GM23338 (cell line): ENCODE measurements around the gene KICS2. TPM values are rescaled to one million over a fixed set of nuclear protein-coding genes. Genes with fewer than 3 reads are reported as not detected.

ENCODE experiments used
- ATAC-seq: fragments of 200-7000 bp; cut with Tn5 transposase; 3 replicates; pipeline ENCODE4 v1.9.1; 2020
- DNase-seq: peaks from one replicate; pipeline ENCODE4 v3.0.0-alpha.2; 2015; ENCODE audit warnings: low spot score
- H2AFZ ChIP-seq: fragments of 200-600 bp; sonication (generic); 2 replicates; pipeline ENCODE4 v1.8.0; 2016; ENCODE audit warnings: antibody characterized with exemption, mild to moderate bottlenecking, moderate library complexity
- H3F3A ChIP-seq: fragments of 200-600 bp; sonication (generic); replicated peaks from 2 replicates; pipeline ENCODE4 v1.8.0; 2017; ENCODE audit warnings: antibody characterized with exemption, mixed run types, low read depth
- H3K27ac ChIP-seq: fragments of 200-600 bp; sonication (generic); 2 replicates; pipeline ENCODE4 v1.6.1; 2016; ENCODE audit warnings: low read depth
- H3K27me3 ChIP-seq: fragments of 200-600 bp; sonication (generic); 2 replicates; pipeline ENCODE4 v1.8.0; 2016; ENCODE audit warnings: mild to moderate bottlenecking, mixed run types, moderate library complexity; ENCODE audit not compliant: insufficient read depth
- H3K36me3 ChIP-seq: fragments of 200-600 bp; sonication (generic); 2 replicates; pipeline ENCODE4 v1.8.0; 2016; ENCODE audit warnings: mild to moderate bottlenecking; ENCODE audit not compliant: insufficient read depth
- H3K4me1 ChIP-seq: fragments of 200-600 bp; sonication (generic); 2 replicates; pipeline ENCODE4 v1.8.0; 2016; ENCODE audit warnings: mild to moderate bottlenecking, moderate library complexity; ENCODE audit not compliant: insufficient read depth
- H3K4me2 ChIP-seq: fragments of 200-600 bp; sonication (generic); 2 replicates; pipeline ENCODE4 v1.7.1; 2017; ENCODE audit warnings: mixed run types
- H3K4me3 ChIP-seq: fragments of 200-600 bp; sonication (generic); 2 replicates; pipeline ENCODE4 v1.6.1; 2016; ENCODE audit warnings: mixed run types
- H3K79me2 ChIP-seq: fragments of 200-600 bp; sonication (generic); replicated peaks from 2 replicates; pipeline ENCODE4 v1.8.0; 2017; ENCODE audit warnings: mild to moderate bottlenecking; ENCODE audit not compliant: insufficient read depth
- H3K9me2 ChIP-seq: fragments of 200-600 bp; sonication (generic); 2 replicates; pipeline ENCODE4 v1.8.0; 2017; ENCODE audit not compliant: insufficient read depth
- H4K20me1 ChIP-seq: fragments of 200-600 bp; sonication (generic); replicated peaks from 2 replicates; pipeline ENCODE4 v1.8.0; 2017; ENCODE audit warnings: mild to moderate bottlenecking; ENCODE audit not compliant: insufficient read depth
- H3K27ac Mint-ChIP-seq: 2 replicates; pipeline ENCODE4 v1.8.0; 2020; ENCODE audit warnings: inconsistent platforms, mild to moderate bottlenecking, moderate library complexity, mixed read lengths
- H3K27me3 Mint-ChIP-seq: 3 replicates; pipeline ENCODE4 v1.8.0; 2022; ENCODE audit warnings: low read depth, mild to moderate bottlenecking, moderate library complexity, mixed read lengths, inconsistent platforms; ENCODE audit not compliant: insufficient read depth, poor library complexity
- H3K36me3 Mint-ChIP-seq: 3 replicates; pipeline ENCODE4 v1.8.0; 2021; ENCODE audit warnings: low read depth, mild to moderate bottlenecking, inconsistent platforms, moderate library complexity, mixed read lengths
- H3K4me1 Mint-ChIP-seq: 3 replicates; pipeline ENCODE4 v1.8.0; 2020; ENCODE audit warnings: mild to moderate bottlenecking, inconsistent platforms, mixed read lengths
- H3K4me3 Mint-ChIP-seq: 3 replicates; pipeline ENCODE4 v1.8.0; 2021; ENCODE audit warnings: moderate library complexity, mild to moderate bottlenecking, inconsistent platforms, mixed read lengths
- H3K9me3 Mint-ChIP-seq: 3 replicates; pipeline ENCODE4 v1.8.0; 2020; ENCODE audit warnings: moderate library complexity, mild to moderate bottlenecking, inconsistent platforms, mixed read lengths
- CREB1 ChIP-seq: fragments of 250-450 bp; sonication (Bioruptor Pico); IDR thresholded peaks from 2 replicates; pipeline ENCODE4 v1.5.0; 2020; ENCODE audit warnings: low read depth, mild to moderate bottlenecking, moderate library complexity
- ETS1 ChIP-seq: IDR thresholded peaks from 2 replicates; pipeline ENCODE4 v1.6.1; 2016; ENCODE audit warnings: antibody characterized with exemption
- EZH2 ChIP-seq: fragments of 200-600 bp; sonication (generic); IDR thresholded peaks from one replicate; pipeline ENCODE4 v1.8.0; 2017; ENCODE audit warnings: antibody characterized with exemption, mild to moderate bottlenecking, low read depth; ENCODE audit not compliant: unreplicated experiment
- EZH2phosphoT487 ChIP-seq: fragments of 200-600 bp; sonication (generic); IDR thresholded peaks from one replicate; pipeline ENCODE4 v1.8.1; 2018; ENCODE audit warnings: antibody characterized with exemption; ENCODE audit not compliant: unreplicated experiment
- JUNB ChIP-seq: IDR thresholded peaks from one replicate; pipeline ENCODE4 v1.6.1; 2016; ENCODE audit warnings: antibody characterized with exemption; ENCODE audit not compliant: unreplicated experiment
- POLR2AphosphoS5 ChIP-seq: IDR thresholded peaks from 2 replicates; pipeline ENCODE4 v1.6.1; 2016; ENCODE audit warnings: antibody characterized with exemption, low read depth
- STAT1 ChIP-seq: IDR thresholded peaks from one replicate; pipeline ENCODE4 v1.6.1; 2016; ENCODE audit warnings: antibody characterized with exemption; ENCODE audit not compliant: unreplicated experiment
- ZNF114 ChIP-seq: fragments of 250-450 bp; sonication (Bioruptor Pico); IDR thresholded peaks from 2 replicates; pipeline ENCODE4 v1.5.0; 2020; ENCODE audit warnings: mild to moderate bottlenecking, moderate library complexity
- ZNF331 ChIP-seq: fragments of 250-450 bp; sonication (Bioruptor Pico); IDR thresholded peaks from 2 replicates; pipeline ENCODE4 v1.5.0; 2020; ENCODE audit warnings: low read depth, mild to moderate bottlenecking, moderate library complexity
- polyA plus RNA-seq: library from polyadenylated mRNA; unstranded; fragments of >200 nt; fragmentation: Nextera tagmentation; extraction: Ambion mirVana; gene quantifications from 2 replicates; pipeline ENCODE4 v1.2.1, GENCODE V29; 2016
- total RNA-seq: library from RNA; depleted of rRNA; stranded (reverse); fragments of >200 nt; shearing (Covaris generic); gene quantifications from 2 replicates; pipeline ENCODE4 v1.2.3, GENCODE V29; 2014
- TF ChIP-seq, protein P1 (sequence below), 2 experiments: fragments of 200-600 bp in 1 of 2; sonication (generic) in 1 of 2; conservative IDR thresholded peaks; 2 replicates each; pipeline versions ENCODE4 v1.5.1 to v1.6.1; 2016 to 2017; ENCODE audit warnings: antibody characterized with exemption in 2 of 2, low read depth in 2 of 2, mild to moderate bottlenecking in 2 of 2, moderate library complexity in 1 of 2
- TF ChIP-seq, protein P2 (sequence below): fragments of 250-450 bp; sonication (Bioruptor Pico); IDR thresholded peaks from 2 replicates; pipeline ENCODE4 v1.5.0; 2020; ENCODE audit warnings: mild to moderate bottlenecking, moderate library complexity

KICS2 gene
- total and polyA plus RNA-seq, 2 experiments from 2014 or later = 7.6 to 10.5 TPM

GRCh38 chr12:64221651-64222008 is 466 bp downstream of the KICS2 start:
- H3K27ac ChIP-seq = peak overlapping the region; percentile 95
- peak overlapping the region; percentile 85 for H3K4me2 ChIP-seq
- DNase-seq (peak; percentile 96), ATAC-seq (peak; percentile 92)
- H3F3A ChIP-seq = 0 out of 2 replicates have a peak, but pooled peaks cover 4% of the 10 kb centered on the region
- no peaks in the 10 kb centered on the region for H3K79me2 ChIP-seq
- Mint-ChIP-seq H3K27me3 (peaks cover 5% of the 10 kb centered on the region), H3K9me3 (no peaks in the 10 kb centered on the region), H3K36me3 (no peaks in the 10 kb centered on the region; the same call in 2 of the 3 replicates), H3K4me1 (peaks cover 37% of the 10 kb centered on the region), H3K27ac (peak overlapping the region; percentile 96), H3K4me3 (peak overlapping the region; percentile 78)
- TF ChIP-seq, protein P1, sequence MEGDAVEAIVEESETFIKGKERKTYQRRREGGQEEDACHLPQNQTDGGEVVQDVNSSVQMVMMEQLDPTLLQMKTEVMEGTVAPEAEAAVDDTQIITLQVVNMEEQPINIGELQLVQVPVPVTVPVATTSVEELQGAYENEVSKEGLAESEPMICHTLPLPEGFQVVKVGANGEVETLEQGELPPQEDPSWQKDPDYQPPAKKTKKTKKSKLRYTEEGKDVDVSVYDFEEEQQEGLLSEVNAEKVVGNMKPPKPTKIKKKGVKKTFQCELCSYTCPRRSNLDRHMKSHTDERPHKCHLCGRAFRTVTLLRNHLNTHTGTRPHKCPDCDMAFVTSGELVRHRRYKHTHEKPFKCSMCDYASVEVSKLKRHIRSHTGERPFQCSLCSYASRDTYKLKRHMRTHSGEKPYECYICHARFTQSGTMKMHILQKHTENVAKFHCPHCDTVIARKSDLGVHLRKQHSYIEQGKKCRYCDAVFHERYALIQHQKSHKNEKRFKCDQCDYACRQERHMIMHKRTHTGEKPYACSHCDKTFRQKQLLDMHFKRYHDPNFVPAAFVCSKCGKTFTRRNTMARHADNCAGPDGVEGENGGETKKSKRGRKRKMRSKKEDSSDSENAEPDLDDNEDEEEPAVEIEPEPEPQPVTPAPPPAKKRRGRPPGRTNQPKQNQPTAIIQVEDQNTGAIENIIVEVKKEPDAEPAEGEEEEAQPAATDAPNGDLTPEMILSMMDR (conservative IDR thresholded peaks at IDR 0.05; ENCODE audit: low read depth in 2 of 2) = no peak
- no peak for TF ChIP-seq EZH2
- peak; percentile 25; the same call in 1 of the 2 replicates for TF ChIP-seq POLR2AphosphoS5
- no peak for TF ChIP-seq JUNB
- TF ChIP-seq EZH2phosphoT487 = no peak
- no peaks in the 10 kb centered on the region for H3K9me2 ChIP-seq
- no peaks in the 10 kb centered on the region for H3K27me3 ChIP-seq
- peak overlapping the region; percentile 81 for H3K4me3 ChIP-seq
- no peaks in the 10 kb centered on the region for H4K20me1 ChIP-seq
- H3K36me3 ChIP-seq = no peaks in the 10 kb centered on the region
- peaks cover 32% of the 10 kb centered on the region for H3K4me1 ChIP-seq
- H2AFZ ChIP-seq = peak overlapping the region; percentile 86; the same call in 1 of the 2 replicates

GRCh38 chr12:64220046-64220445 is 2.0 kb downstream of the KICS2 start:
- H3K79me2 ChIP-seq = no peaks in the 10 kb centered on the region
- H3K4me2 ChIP-seq = peak overlapping the region; percentile 47
- H3K27ac Mint-ChIP-seq = peak overlapping the region; percentile 72
- TF ChIP-seq, protein P2, sequence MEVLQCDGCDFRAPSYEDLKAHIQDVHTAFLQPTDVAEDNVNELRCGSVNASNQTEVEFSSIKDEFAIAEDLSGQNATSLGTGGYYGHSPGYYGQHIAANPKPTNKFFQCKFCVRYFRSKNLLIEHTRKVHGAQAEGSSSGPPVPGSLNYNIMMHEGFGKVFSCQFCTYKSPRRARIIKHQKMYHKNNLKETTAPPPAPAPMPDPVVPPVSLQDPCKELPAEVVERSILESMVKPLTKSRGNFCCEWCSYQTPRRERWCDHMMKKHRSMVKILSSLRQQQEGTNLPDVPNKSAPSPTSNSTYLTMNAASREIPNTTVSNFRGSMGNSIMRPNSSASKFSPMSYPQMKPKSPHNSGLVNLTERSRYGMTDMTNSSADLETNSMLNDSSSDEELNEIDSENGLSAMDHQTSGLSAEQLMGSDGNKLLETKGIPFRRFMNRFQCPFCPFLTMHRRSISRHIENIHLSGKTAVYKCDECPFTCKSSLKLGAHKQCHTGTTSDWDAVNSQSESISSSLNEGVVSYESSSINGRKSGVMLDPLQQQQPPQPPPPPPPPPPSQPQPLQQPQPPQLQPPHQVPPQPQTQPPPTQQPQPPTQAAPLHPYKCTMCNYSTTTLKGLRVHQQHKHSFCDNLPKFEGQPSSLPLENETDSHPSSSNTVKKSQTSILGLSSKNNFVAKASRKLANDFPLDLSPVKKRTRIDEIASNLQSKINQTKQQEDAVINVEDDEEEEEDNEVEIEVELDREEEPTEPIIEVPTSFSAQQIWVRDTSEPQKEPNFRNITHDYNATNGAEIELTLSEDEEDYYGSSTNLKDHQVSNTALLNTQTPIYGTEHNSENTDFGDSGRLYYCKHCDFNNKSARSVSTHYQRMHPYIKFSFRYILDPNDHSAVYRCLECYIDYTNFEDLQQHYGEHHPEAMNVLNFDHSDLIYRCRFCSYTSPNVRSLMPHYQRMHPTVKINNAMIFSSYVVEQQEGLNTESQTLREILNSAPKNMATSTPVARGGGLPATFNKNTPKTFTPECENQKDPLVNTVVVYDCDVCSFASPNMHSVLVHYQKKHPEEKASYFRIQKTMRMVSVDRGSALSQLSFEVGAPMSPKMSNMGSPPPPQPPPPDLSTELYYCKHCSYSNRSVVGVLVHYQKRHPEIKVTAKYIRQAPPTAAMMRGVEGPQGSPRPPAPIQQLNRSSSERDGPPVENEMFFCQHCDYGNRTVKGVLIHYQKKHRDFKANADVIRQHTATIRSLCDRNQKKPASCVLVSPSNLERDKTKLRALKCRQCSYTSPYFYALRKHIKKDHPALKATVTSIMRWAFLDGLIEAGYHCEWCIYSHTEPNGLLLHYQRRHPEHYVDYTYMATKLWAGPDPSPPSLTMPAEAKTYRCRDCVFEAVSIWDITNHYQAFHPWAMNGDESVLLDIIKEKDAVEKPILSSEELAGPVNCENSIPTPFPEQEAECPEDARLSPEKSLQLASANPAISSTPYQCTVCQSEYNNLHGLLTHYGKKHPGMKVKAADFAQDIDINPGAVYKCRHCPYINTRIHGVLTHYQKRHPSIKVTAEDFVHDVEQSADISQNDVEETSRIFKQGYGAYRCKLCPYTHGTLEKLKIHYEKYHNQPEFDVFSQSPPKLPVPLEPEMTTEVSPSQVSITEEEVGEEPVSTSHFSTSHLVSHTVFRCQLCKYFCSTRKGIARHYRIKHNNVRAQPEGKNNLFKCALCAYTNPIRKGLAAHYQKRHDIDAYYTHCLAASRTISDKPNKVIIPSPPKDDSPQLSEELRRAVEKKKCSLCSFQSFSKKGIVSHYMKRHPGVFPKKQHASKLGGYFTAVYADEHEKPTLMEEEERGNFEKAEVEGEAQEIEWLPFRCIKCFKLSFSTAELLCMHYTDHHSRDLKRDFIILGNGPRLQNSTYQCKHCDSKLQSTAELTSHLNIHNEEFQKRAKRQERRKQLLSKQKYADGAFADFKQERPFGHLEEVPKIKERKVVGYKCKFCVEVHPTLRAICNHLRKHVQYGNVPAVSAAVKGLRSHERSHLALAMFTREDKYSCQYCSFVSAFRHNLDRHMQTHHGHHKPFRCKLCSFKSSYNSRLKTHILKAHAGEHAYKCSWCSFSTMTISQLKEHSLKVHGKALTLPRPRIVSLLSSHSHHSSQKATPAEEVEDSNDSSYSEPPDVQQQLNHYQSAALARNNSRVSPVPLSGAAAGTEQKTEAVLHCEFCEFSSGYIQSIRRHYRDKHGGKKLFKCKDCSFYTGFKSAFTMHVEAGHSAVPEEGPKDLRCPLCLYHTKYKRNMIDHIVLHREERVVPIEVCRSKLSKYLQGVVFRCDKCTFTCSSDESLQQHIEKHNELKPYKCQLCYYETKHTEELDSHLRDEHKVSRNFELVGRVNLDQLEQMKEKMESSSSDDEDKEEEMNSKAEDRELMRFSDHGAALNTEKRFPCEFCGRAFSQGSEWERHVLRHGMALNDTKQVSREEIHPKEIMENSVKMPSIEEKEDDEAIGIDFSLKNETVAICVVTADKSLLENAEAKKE (CRISPR knock-in tag) = no peak
- TF ChIP-seq CREB1 = no peak
- no peak for TF ChIP-seq EZH2phosphoT487
- no peak for TF ChIP-seq ETS1
- no peak for TF ChIP-seq ZNF331
- TF ChIP-seq STAT1 = no peak
- TF ChIP-seq, protein P1 (conservative IDR thresholded peaks at IDR 0.05; ENCODE audit: low read depth in 2 of 2) = no peak
- no peak for TF ChIP-seq ZNF114 (CRISPR knock-in tag)

More at GRCh38 chr12:64220046-64220445, 2.0 kb downstream of the KICS2 start:
- H3K36me3 Mint-ChIP-seq = no peaks in the 10 kb centered on the region; the same call in 2 of the 3 replicates
- Histone ChIP-seq H2AFZ (no peak overlapping the region), H3K4me3 (no peak overlapping the region), H3F3A (0 out of 2 replicates have a peak, but pooled peaks cover 4% of the 10 kb centered on the region), H3K27me3 (no peaks in the 10 kb centered on the region), H3K27ac (no peak overlapping the region), H3K36me3 (no peaks in the 10 kb centered on the region), H3K4me1 (peaks cover 32% of the 10 kb centered on the region), H4K20me1 (no peaks in the 10 kb centered on the region), H3K9me2 (no peaks in the 10 kb centered on the region)
- no peak for DNase-seq
- peaks cover 4% of the 10 kb centered on the region for H3K27me3 Mint-ChIP-seq
- peaks cover 41% of the 10 kb centered on the region for H3K4me1 Mint-ChIP-seq
- H3K4me3 Mint-ChIP-seq = 0 out of 3 replicates have a peak overlapping the region, but pooled peaks have one; percentile 7
- ATAC-seq = no peak
- no peaks in the 10 kb centered on the region for H3K9me3 Mint-ChIP-seq
